CD4-positive, alpha-beta T cell treated with Interleukin-6 at 100 ng/mL for 8 hours (primary cell): ENCODE data around the gene COL5A1.

Experiments
- DNase-seq: peaks from one replicate; pipeline ENCODE4 v3.0.0-alpha.2; 2020; ENCODE audit warnings: mixed read lengths, low spot score

COL5A1 gene

DNA sequence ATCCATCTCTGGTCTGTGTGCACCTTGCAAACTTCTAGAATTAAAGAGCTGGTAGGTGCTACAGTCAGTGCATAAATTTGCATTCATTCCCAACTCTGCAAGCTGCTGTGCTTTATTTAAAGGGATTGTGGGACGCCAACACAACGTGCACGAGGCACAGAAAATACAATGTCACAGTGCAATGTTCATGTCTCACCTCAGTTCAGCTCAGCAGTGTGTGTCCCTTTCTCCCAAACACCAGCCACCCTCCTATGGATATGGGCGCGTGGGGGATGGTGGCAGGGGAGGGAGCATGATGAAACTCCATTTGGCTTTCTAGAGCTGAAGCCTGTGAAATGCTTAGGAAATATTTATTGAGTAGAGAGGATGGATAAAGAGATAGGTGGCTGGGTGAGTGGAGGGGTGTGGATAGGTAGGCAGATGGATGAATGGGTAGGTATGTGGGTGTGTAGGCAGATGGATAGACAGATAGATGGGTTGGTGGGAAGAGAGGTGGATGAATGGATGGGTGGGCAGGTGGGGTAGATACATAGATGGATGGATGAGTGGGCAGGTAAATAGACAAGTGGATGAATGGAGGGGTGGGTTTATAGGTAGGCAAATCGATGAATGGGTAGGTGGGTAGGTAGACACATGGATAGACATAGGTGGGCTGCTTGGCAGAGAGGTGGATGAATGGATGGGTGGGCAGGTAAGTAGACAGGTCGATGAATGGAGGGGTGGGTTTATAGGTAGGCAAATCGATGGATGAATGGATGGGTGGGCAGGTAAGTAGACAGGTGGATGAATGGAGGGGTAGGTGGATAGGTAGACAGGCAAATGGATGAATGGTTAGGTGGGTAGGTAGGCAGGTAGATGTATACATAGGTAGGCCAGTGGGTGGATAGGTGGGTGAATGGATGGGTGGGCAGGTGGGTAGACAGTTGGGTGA is 146.3 kb downstream of the COL5A1 start:
- DNase-seq = no peak

DNA sequence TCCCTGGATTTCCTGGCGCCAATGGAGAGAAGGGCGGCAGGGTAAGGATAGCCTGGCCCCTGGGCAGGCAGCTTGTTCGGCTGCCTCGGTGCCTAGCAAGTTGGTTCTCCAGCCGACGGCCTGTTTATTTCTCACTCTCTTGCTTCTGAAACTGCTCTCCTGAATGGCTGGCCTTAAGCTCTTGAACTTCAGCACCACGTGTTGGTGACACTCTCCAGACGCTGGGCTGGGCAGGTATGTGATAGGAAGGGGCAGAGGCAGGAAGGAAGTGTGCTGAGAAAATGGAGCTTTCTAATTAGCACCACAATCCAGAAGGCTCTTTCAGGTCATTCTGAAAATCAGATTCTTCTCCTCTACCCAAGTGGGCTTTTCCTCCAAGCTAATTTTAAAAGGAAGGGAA is 147.6 kb downstream of the COL5A1 start:
- DNase-seq = no peak

GRCh38 chr9:134791009-134791408 is 149.4 kb downstream of the COL5A1 start:
- DNase-seq = no peak

DNA sequence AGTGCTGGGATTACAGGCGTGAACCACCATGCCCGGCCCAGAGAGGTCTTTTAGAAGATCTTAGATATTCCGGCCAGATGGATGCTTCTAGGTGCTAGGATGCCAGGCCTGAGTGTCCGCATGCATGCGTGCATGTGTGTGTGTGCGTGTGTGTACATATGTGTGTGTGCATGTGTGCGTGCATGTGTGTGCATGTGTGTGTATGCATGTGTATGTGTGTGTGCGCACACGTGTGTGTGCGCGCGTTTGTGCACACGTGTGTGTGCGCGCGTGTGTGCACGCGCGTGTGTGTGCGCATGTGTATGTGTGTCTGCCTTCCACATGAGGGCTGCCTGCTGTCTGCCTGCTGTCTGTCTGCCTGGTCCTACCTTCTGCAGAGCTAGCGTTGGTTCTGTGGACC is 151.0 kb downstream of the COL5A1 start:
- no peak for DNase-seq

GRCh38 chr9:134793288-134794188 is 151.9 kb downstream of the COL5A1 start:
- no peak for DNase-seq

GRCh38 chr9:134794663-134795370 is 153.2 kb downstream of the COL5A1 start:
- DNase-seq = no peak

DNA sequence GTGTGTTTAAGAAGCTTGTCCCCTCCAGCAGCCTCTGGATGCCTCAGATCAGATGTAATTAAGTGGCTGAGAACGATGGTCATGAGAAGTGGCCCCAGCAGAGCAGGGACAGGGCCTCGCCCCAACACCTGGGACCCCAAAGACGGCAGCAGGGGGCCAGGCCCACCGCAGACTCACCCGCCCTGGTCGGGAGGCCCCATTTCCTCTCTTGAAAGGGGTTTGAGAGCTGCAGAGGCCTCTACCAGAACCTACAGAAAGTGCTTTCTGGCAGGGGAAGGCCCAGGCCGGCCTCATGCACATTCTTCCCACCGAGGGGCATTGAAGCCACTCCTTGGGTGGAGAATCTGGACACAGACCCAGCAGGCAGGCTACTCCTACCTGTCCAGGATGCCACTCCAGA is 153.8 kb downstream of the COL5A1 start:
- DNase-seq = no peak

DNA sequence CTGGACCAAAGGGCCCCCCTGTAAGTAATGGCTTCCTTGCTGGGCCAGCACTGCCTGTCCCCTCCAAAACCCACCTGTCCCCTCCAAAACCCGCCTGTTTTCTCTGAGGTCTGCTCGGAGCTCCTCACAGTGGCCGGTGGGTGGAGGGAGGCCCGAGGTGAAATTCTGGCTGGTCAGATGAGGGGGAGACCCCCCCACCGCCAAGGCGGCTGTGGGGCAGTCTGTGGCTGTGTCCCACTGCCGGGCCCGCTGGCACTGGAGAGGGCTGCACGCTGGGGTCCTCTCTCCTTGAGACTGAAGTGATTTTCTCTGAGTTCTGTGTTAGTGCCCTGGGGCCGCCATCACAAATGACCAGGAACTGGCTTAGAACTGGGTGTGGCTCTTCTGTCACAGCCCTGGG is 155.3 kb downstream of the COL5A1 start:
- DNase-seq = no peak

GRCh38 chr9:134800791-134801339 is 159.3 kb downstream of the COL5A1 start:
- no peak for DNase-seq

DNA sequence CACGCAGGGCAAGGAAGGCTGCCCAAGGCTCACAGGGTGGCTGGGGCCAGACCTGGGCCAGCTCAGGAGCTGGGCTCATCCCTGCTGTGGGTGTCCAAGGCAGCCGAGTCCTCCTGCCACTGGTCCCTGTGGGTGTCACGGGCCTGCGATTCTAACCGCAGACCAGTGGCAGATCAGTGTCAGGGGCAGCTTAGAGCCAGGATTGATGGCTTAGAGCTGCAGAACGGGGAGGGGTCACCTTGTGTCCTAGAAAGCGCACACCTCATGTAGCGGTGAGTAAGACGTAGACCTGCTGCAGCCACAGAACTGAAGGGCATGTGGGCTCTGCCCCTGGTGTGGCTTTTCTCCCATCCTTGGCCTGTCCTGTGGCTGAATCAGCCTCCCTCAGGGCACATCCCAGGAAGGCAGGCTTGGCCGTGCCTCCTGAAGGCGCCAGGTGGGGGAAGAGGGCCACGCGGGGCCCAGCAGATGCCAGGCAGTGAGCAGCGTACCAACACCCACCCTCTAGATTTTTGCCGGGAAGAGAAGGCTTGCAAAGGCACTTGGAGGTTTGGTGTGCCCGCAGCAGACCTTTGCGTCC is 160.7 kb downstream of the COL5A1 start:
- DNase-seq = no peak

DNA sequence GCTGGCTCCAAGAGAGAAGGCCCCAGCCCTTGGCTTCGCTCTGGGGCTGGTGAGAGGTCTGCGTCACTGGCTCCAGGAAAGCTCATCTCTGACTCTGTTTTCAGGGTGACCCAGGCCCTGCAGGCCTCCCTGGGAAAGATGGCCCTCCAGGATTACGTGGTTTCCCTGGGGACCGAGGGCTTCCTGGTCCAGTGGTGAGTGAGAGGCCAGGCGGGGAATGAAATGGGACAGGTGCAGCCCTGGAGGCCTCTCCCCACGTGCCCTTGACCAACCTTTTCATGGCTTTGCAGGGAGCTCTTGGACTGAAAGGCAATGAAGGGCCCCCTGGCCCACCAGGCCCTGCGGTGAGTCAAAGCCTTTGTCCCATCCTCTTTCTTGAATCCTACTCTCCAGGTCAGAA is 163.3 kb downstream of the COL5A1 start:
- no peak for DNase-seq

GRCh38 chr9:134807716-134808446 is 166.3 kb downstream of the COL5A1 start:
- DNase-seq = no peak

DNA sequence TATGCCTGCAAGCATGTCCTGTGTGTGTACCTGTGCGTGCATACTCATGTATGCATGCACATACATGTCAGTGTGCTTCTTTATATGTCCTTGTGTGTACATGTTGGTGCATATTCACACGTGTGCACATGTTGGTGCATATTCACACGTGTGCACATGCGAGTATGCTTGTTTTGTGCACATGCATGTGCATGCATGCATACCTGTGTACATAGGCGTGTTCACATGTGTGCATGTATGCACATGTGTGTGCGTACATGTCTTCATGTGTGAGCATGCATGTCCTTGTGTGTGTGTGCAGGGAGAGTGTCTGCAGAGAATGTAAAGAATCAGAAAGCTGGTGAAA is 166.8 kb downstream of the COL5A1 start:
- no peak for DNase-seq

DNA sequence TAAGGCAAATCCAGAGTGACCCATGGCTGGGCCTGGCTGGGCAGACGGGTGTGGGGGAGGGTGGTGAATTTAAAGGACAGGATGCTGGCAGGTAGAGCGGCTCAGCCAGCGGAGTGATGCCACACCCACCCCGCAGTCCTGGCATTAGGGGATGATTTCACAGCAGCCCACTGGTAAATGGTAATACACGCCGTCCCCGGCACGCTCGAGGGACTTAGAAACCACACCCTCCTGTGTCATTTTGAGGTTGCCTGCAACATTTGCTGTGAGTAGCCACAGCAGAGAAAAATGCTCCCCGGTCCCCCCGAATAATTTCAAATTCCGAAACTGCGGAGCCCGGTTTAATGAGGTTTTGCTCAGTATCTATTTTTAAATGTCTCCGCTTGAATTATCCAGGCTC is 167.7 kb downstream of the COL5A1 start:
- DNase-seq = no peak

- DNase-seq = no peak
Observed at GRCh38 chr9:134809826-134810225, 168.2 kb downstream of the COL5A1 start.

DNA sequence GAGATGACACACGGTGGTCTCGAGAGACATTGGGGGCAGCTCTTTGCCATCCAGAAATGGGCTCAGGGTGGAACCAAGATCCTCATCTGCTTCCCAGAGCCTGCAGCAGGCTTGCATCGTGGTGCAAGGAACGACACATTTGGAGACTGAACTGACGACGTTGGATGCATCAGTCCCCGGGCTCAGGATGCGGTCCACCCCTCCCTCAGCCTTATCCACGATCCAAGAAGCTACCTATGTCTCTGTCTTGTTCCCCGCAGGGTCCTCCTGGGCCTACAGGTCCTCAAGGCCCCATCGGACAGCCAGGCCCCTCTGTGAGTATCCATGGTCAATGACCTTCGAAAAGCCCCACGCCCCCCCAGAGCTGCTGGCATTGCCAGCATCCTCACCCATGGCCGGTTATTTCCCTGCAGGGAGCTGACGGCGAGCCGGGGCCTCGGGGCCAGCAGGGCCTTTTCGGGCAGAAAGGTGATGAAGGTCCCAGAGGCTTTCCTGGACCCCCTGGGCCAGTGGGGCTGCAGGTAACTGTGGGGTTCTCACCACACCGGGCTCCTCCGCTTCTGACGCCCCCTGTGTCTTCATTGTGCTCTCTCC is 169.6 kb downstream of the COL5A1 start:
- no peak for DNase-seq

GRCh38 chr9:134811673-134812342 is 170.2 kb downstream of the COL5A1 start:
- no peak for DNase-seq

DNA sequence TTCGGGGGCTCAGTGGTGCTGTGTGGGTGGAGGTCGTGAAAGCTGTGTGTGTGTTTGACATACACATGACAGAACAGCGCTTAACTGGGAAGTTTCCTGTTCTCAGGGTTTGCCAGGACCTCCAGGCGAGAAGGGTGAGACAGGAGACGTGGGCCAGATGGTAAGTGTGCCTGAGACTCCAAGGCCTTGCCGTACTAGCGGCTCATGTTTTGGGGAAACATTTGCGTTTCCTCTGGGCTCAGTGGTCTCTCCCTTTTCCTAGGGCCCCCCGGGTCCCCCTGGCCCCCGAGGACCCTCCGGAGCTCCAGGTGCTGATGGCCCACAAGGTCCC is 170.7 kb downstream of the COL5A1 start:
- DNase-seq = no peak

DNA sequence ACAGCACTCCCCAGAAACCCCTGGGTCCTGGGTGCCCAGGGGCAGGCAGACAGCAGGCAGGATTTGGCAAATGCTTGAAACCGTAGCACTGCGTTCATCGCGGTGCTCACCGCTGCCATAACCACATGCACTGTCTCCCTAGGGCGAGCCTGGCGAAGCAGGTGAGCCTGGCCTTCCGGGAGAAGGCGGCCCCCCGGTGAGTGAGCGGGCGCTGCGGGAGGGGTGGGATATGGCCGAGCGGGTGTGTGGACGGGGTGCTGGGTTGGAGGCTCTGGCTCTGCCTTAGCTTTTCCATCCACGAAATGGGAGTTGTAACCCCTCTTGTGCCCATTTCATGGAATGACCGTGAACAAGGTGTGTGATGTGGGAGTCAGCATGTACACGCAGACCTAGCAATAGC is 172.2 kb downstream of the COL5A1 start:
- no peak for DNase-seq

GRCh38 chr9:134814598-134815215 is 173.1 kb downstream of the COL5A1 start:
- DNase-seq = no peak
